H1 (cell line): ENCODE data around the gene SND1. TPM values are rescaled to one million over a fixed set of nuclear protein-coding genes. Genes with fewer than 3 reads are reported as not detected.

Source experiments
- CTCF ChIA-PET: fragments of 300-600 bp; sonication (Branson Sonifier 250); formaldehyde crosslinking; loops from one replicate; lab custom pipeline; 2021; ENCODE audit not compliant: partially characterized antibody; lab: Charles Lee
- POLR2A ChIA-PET: fragments of 300-600 bp; sonication (Branson Sonifier 250); formaldehyde crosslinking; loops from one replicate; lab custom pipeline; 2021; ENCODE audit warnings: inconsistent platforms; ENCODE audit not compliant: partially characterized antibody; lab: Charles Lee
- DNase-seq, 2 experiments: peaks; one replicate each; pipeline versions ENCODE4 v3.0.0 to v3.0.0-alpha.2; 2010 to 2022; ENCODE audit warnings: low spot score in 2 of 2, low read depth in 1 of 2, mixed read lengths in 1 of 2
- FAIRE-seq: peaks from 2 replicates; lab custom pipeline; 2011; peaks lifted over from hg19 to GRCh38; lab: Jason Lieb, UNC
- H2AFZ ChIP-seq: 2 replicates; pipeline ENCODE4 v1.8.1; 2012; ENCODE audit warnings: low read length, inconsistent platforms
- H2AK5ac ChIP-seq: 2 replicates; pipeline ENCODE4 v1.6.1; 2013; ENCODE audit warnings: low read depth, low read length
- H2BK120ac ChIP-seq: replicated peaks from 2 replicates; pipeline ENCODE3; 2013; ENCODE audit warnings: low read depth, low read length, inconsistent platforms
- H2BK12ac ChIP-seq: 2 replicates; pipeline ENCODE4 v1.6.1; 2013; ENCODE audit warnings: low read depth, low read length
- H2BK15ac ChIP-seq: 2 replicates; pipeline ENCODE4 v1.6.1; 2013; ENCODE audit warnings: low read length
- H2BK20ac ChIP-seq: 2 replicates; pipeline ENCODE4 v1.6.1; 2013; ENCODE audit warnings: low read length
- H2BK5ac ChIP-seq: 2 replicates; pipeline ENCODE4 v1.6.1; 2013; ENCODE audit warnings: low read depth, low read length
- H3K14ac ChIP-seq: 2 replicates; pipeline ENCODE4 v1.6.1; 2013; ENCODE audit warnings: inconsistent platforms; ENCODE audit not compliant: insufficient read length
- H3K18ac ChIP-seq: 2 replicates; pipeline ENCODE4 v1.6.1; 2013; ENCODE audit warnings: low read length; ENCODE audit errors: extremely low read depth
- H3K23ac ChIP-seq: 2 replicates; pipeline ENCODE4 v1.6.1; 2013; ENCODE audit warnings: inconsistent platforms; ENCODE audit not compliant: insufficient read length
- H3K23me2 ChIP-seq: 2 replicates; pipeline ENCODE4 v1.6.1; 2013; ENCODE audit warnings: low read depth, low read length
- H3K27ac ChIP-seq: 2 replicates; pipeline ENCODE4 v1.6.1; 2011; ENCODE audit warnings: low read depth, low read length, inconsistent platforms
- H3K27me3 ChIP-seq, 4 experiments: replicated peaks in 1 of 4; 1 replicate in 1 of 4; 2 replicates in 3 of 4; pipeline versions ENCODE4 v1.6.1 to v1.8.1; 2011 to 2013; ENCODE audit warnings: low read length in 3 of 4, mild to moderate bottlenecking in 3 of 4, inconsistent platforms in 2 of 4, mixed read lengths in 2 of 4, moderate library complexity in 1 of 4; ENCODE audit not compliant: control insufficient read depth in 3 of 4, insufficient read depth in 3 of 4; ENCODE audit errors: extremely low read depth in 1 of 4
- H3K36me3 ChIP-seq, 4 experiments: 2 replicates each; pipeline versions ENCODE4 v1.6.1 to v1.8.1; 2011 to 2013; ENCODE audit warnings: mild to moderate bottlenecking in 4 of 4, low read length in 3 of 4, moderate library complexity in 2 of 4, control low read depth in 1 of 4, inconsistent platforms in 1 of 4; ENCODE audit not compliant: insufficient read depth in 4 of 4, control insufficient read depth in 2 of 4
- H3K4ac ChIP-seq: replicated peaks from 2 replicates; pipeline ENCODE3; 2013; ENCODE audit warnings: low read length, low read depth, mixed read lengths, inconsistent platforms; ENCODE audit not compliant: insufficient read length
- H3K4me1 ChIP-seq, 4 experiments: replicated peaks in 1 of 4; 1 replicate in 1 of 4; 2 replicates in 3 of 4; pipeline versions ENCODE4 v1.6.1 to v1.8.1; 2011 to 2013; ENCODE audit warnings: low read length in 3 of 4, inconsistent platforms in 2 of 4, mixed read lengths in 1 of 4; ENCODE audit not compliant: insufficient read depth in 4 of 4, control insufficient read depth in 3 of 4
- H3K4me2 ChIP-seq, 2 experiments: 2 replicates each; pipeline versions ENCODE4 v1.6.1 to v1.8.1; 2011 to 2013; ENCODE audit warnings: low read depth in 2 of 2, low read length in 2 of 2, control low read depth in 1 of 2, inconsistent platforms in 1 of 2, mild to moderate bottlenecking in 1 of 2; ENCODE audit not compliant: insufficient read depth in 1 of 2
- H3K4me3 ChIP-seq, 4 experiments: fragments of 200-600, 300-600 bp in 1 of 4; sonication (generic), shearing (Covaris generic), sonication (Bioruptor Twin) in 1 of 4; 2 replicates each; pipeline versions ENCODE4 v1.5.1 to v1.8.1; 2011 to 2016; ENCODE audit warnings: low read length in 4 of 4, low read depth in 3 of 4, control low read depth in 2 of 4, inconsistent platforms in 2 of 4, mild to moderate bottlenecking in 2 of 4, mixed read lengths in 1 of 4, moderate library complexity in 1 of 4; ENCODE audit not compliant: insufficient read depth in 2 of 4; ENCODE audit errors: extremely low read depth in 1 of 4
- H3K56ac ChIP-seq: replicated peaks from 2 replicates; pipeline ENCODE3; 2013; ENCODE audit warnings: low read depth, mild to moderate bottlenecking, mixed read lengths, low read length, inconsistent platforms; ENCODE audit not compliant: insufficient read length
- H3K79me1 ChIP-seq: 2 replicates; pipeline ENCODE4 v1.6.1; 2013; ENCODE audit warnings: low read depth, low read length, control low read depth
- H3K79me2 ChIP-seq, 2 experiments: 2 replicates each; pipeline versions ENCODE4 v1.6.1 to v1.8.1; 2012 to 2013; ENCODE audit warnings: low read length in 2 of 2, mild to moderate bottlenecking in 2 of 2, inconsistent platforms in 1 of 2; ENCODE audit not compliant: insufficient read depth in 2 of 2, control insufficient read depth in 1 of 2
- H3K9ac ChIP-seq, 4 experiments: replicated peaks in 1 of 4; 1 replicate in 1 of 4; 2 replicates in 3 of 4; pipeline versions ENCODE4 v1.6.1 to v1.8.1; 2011 to 2013; ENCODE audit warnings: low read depth in 3 of 4, low read length in 3 of 4, control low read depth in 2 of 4, mild to moderate bottlenecking in 2 of 4, moderate library complexity in 2 of 4, inconsistent platforms in 1 of 4; ENCODE audit errors: extremely low read depth in 1 of 4
- H3K9me3 ChIP-seq, 2 experiments: 2 replicates each; pipeline versions ENCODE4 v1.6.1 to v1.8.1; 2012 to 2013; ENCODE audit warnings: mild to moderate bottlenecking in 2 of 2, moderate library complexity in 2 of 2, control low read depth in 1 of 2, inconsistent platforms in 1 of 2, low read depth in 1 of 2, low read length in 1 of 2, mixed read lengths in 1 of 2; ENCODE audit not compliant: insufficient read depth in 2 of 2
- H4K20me1 ChIP-seq, 2 experiments: replicated peaks in 1 of 2; 2 replicates each; pipeline versions ENCODE3 to v1.8.1; 2011 to 2013; ENCODE audit warnings: inconsistent platforms in 2 of 2, low read length in 2 of 2, mild to moderate bottlenecking in 1 of 2; ENCODE audit not compliant: insufficient read depth in 2 of 2, control insufficient read depth in 1 of 2
- H4K5ac ChIP-seq: 2 replicates; pipeline ENCODE4 v1.6.1; 2013; ENCODE audit warnings: low read length, low read depth, mixed read lengths, inconsistent platforms; ENCODE audit not compliant: insufficient read length
- H4K8ac ChIP-seq: 2 replicates; pipeline ENCODE4 v1.8.0; 2013; ENCODE audit warnings: mild to moderate bottlenecking, moderate library complexity, low read length, inconsistent platforms; ENCODE audit not compliant: insufficient read depth; ENCODE audit errors: extremely low read depth
- H4K91ac ChIP-seq: replicated peaks from 2 replicates; pipeline ENCODE3; 2013; ENCODE audit warnings: low read length, mixed read lengths, inconsistent platforms; ENCODE audit not compliant: insufficient read length
- BACH1 ChIP-seq: IDR thresholded peaks from 2 replicates; pipeline ENCODE4 v1.6.1; 2012; ENCODE audit warnings: low read length, improper control_type of control experiment
- CEBPB ChIP-seq: IDR thresholded peaks from 2 replicates; pipeline ENCODE4 v1.6.1; 2012; ENCODE audit warnings: low read depth, low read length
- JUND ChIP-seq: IDR thresholded peaks from 2 replicates; pipeline ENCODE4 v1.6.1; 2011; ENCODE audit warnings: mild to moderate bottlenecking, improper control_type of control experiment, low read length
- KDM4A ChIP-seq: IDR thresholded peaks from one replicate; pipeline ENCODE4 v1.7.1; 2012; ENCODE audit warnings: low read depth, mild to moderate bottlenecking, moderate library complexity, low read length, inconsistent platforms; ENCODE audit not compliant: severe bottlenecking
- SP1 ChIP-seq: IDR thresholded peaks from 2 replicates; pipeline ENCODE4 v1.6.1; 2011; ENCODE audit warnings: low read depth, low read length
- WGBS, 2 experiments: shearing (Covaris generic) in 1 of 2; methylation state at CpG; one replicate each; pipeline versions ENCODE4 v1.1.6 to v1.1.7; 2013 to 2015; ENCODE audit warnings: low lambda C conversion rate in 2 of 2, mixed read lengths in 2 of 2, inconsistent platforms in 1 of 2, low coverage in 1 of 2, missing lambda C conversion rate in 1 of 2; ENCODE audit not compliant: insufficient replicate concordance in 2 of 2, insufficient coverage in 1 of 2, insufficient read length in 1 of 2; ENCODE audit errors: extremely low coverage in 1 of 2, missing lambda C conversion rate in 1 of 2; 5-methylcytosine and 5-hydroxymethylcytosine counted together
- polyA plus RNA-seq, 7 experiments: library from polyadenylated mRNA; depleted of rRNA in 3 of 7; stranded (reverse) in 5 of 7; unstranded in 2 of 7; fragments of >200 nt in 5 of 7; fragments of 200-250 nt in 2 of 7; gene quantifications; 1 replicate in 5 of 7; 2 replicates in 1 of 7; 4 replicates in 1 of 7; pipeline versions ENCODE4 v1.2.1 to v1.2.3, GENCODE V29; 2011 to 2013; ENCODE audit warnings: missing spikeins in 2 of 7, mixed read lengths in 2 of 7
- total RNA-seq: library from RNA; stranded (reverse); fragmentation: NEBNext Ultra II Directional; extraction: Animal tissue kit (Norgen Biotek cat#: 25700); gene quantifications from 2 replicates; pipeline ENCODE4 v1.2.1, GENCODE V29; 2021

SND1 gene
- total and polyA plus RNA-seq, 2 of the 8 experiments (the other 6 are each of a cell fraction or from before 2014, with no cell fraction given), result 122 to 290 TPM

DNA sequence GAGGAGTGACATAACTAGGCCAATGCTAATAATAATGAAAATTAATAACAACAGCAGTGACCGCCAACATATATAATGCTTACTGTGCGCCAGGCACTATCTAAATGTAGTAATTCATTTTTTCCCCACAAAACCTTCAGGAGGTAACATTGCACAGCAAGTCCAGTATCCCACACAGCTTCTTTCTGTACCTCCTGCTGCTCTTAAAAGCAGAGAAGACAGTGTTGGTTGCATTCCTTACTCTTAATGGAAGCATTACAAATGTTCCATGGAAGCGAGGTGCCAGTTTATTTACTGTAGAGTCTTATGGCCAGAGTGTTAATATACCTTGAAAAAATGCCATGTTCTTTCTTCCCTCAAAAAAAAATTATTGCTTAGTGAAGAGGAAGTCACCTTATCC lies 211.1 kb downstream of the SND1 start:
- DNase-seq (no peak), FAIRE-seq (no peak)
- Histone ChIP-seq H4K91ac (no peak overlapping the region), H3K18ac (no peak overlapping the region), H3K79me2 (peaks cover 0 to 15% of the 10 kb centered on the region in 2 experiments; a peak in 1 of 4 replicates), H2BK12ac (no peak overlapping the region), H3K4ac (no peak overlapping the region), H3K4me3 (no peak overlapping the region), H3K9me3 (no peaks in the 10 kb centered on the region), H4K8ac (no peak overlapping the region), H2BK5ac (no peak overlapping the region), H3K4me2 (no peak overlapping the region), H3K23ac (no peak overlapping the region), H2AK5ac (no peak overlapping the region), H3K56ac (no peak overlapping the region), H4K5ac (no peak overlapping the region), H3K4me1 (peaks cover 0 to 5% (median 2%) of the 10 kb centered on the region in 4 experiments; a peak in 3 of 7 replicates), H2BK20ac (no peak overlapping the region), H3K79me1 (no peaks in the 10 kb centered on the region), H2AFZ (no peak overlapping the region), H3K27me3 (no peaks in the 10 kb centered on the region), H3K27ac (no peak overlapping the region), H3K36me3 (no peaks in the 10 kb centered on the region), H3K23me2 (no peaks in the 10 kb centered on the region), H4K20me1 (peaks cover 0 to 3% of the 10 kb centered on the region in 2 experiments), H2BK15ac (no peak overlapping the region), H3K14ac (no peak overlapping the region), H3K9ac (no peak overlapping the region), H2BK120ac (no peak overlapping the region)
- POLR2A ChIA-PET, result no interaction called here
- CTCF ChIA-PET, result interaction anchor here (1.1 kb wide), 1 partner anchor 12 kb away, joined by 3 read pairs; no protein-coding TSS in a partner anchor
- WGBS, 2 experiments, result 91% methylated on average over 3 of the region's 3 CpGs; no CpG with 5 or more reads in 1 of the 2 experiments
- TF ChIP-seq KDM4A (no peak), BACH1 (no peak), CEBPB (no peak), JUND (no peak), SP1 (no peak)
